Activated T-cell treated with anti-CD3 and anti-CD28 coated beads, Interleukin-2, amount 50 U/mL, for 48 hours (primary cell): ENCODE results near the gene ZNF30.

Experiments
- DNase-seq, 2 experiments: peaks; one replicate each; pipeline ENCODE4 v3.0.0-alpha.2; 2020

Gene ZNF30

GRCh38 chr19:34989298-34989697 is 62.6 kb downstream of the ZNF30 start:
- peak; percentile 44 to 49 for DNase-seq

GRCh38 chr19:34990578-34991192 is 64.0 kb downstream of the ZNF30 start:
- peak; percentile 79 to 80 for DNase-seq

GRCh38 chr19:34991542-34992333 is 65.0 kb downstream of the ZNF30 start:
- DNase-seq: no peak

GRCh38 chr19:34992582-34992981 is 65.9 kb downstream of the ZNF30 start:
- peak; percentile 44 to 47 for DNase-seq

GRCh38 chr19:34994286-34994642 is 67.6 kb downstream of the ZNF30 start:
- no peak for DNase-seq
